A549 (cell line): ENCODE data around the gene ZNF20. TPM values are rescaled to one million over a fixed set of nuclear protein-coding genes. Genes with fewer than 3 reads are reported as not detected.

Experiments used
- ATAC-seq, 2 experiments: fragments of 200-7000 bp in 1 of 2; fragments of >200 bp in 1 of 2; cut with Nextera tagmentation in 1 of 2; cut with Tn5 transposase in 1 of 2; 3 replicates each; pipeline versions ENCODE4 v1.8.0 to v1.9.1; 2018 to 2020; ENCODE audit warnings: mild to moderate bottlenecking in 1 of 2, moderate library complexity in 1 of 2
- CTCF ChIA-PET: fragments of 300-600 bp; sonication (Branson Sonifier 250); formaldehyde crosslinking; extraction: SDS; loops from one replicate; lab custom pipeline; 2021; ENCODE audit warnings: antibody characterized with exemption, inconsistent platforms; lab: Yijun Ruan, JAX
- POLR2A ChIA-PET: fragments of 350-600 bp; formaldehyde crosslinking; extraction: SDS; loops from one replicate; lab custom pipeline; 2021; ENCODE audit warnings: antibody characterized with exemption, inconsistent platforms; lab: Yijun Ruan, JAX
- DNase-seq, 2 experiments: peaks; one replicate each; pipeline versions ENCODE4 v3.0.0 to v3.0.0-alpha.2; 2011 to 2016; ENCODE audit warnings: low read depth in 1 of 2, low spot score in 1 of 2
- FAIRE-seq: peaks from 2 replicates; lab custom pipeline; 2011; peaks lifted over from hg19 to GRCh38; lab: Jason Lieb, UNC
- H3K27ac ChIP-seq, 2 experiments: fragments of >200 bp; sonication (Bioruptor Twin); formaldehyde crosslinking; 3 replicates each; pipeline ENCODE4 v1.5.1; 2016 to 2017
- H3K4me1 ChIP-seq: fragments of >200 bp; sonication (Bioruptor Twin); formaldehyde crosslinking; 3 replicates; pipeline ENCODE4 v1.6.1; 2016
- H3K4me2 ChIP-seq: fragments of >200 bp; sonication (Bioruptor Twin); formaldehyde crosslinking; 3 replicates; pipeline ENCODE4 v1.6.1; 2016
- H3K4me3 ChIP-seq: fragments of >200 bp; sonication (Bioruptor Twin); formaldehyde crosslinking; 3 replicates; pipeline ENCODE4 v1.5.1; 2016
- H3K9me3 ChIP-seq: fragments of >200 bp; sonication (Bioruptor Twin); formaldehyde crosslinking; 3 replicates; pipeline ENCODE4 v1.6.1; 2016
- ATOH8 ChIP-seq: fragments of 250-450 bp; sonication (Bioruptor Pico); IDR thresholded peaks from 2 replicates; pipeline ENCODE4 v1.5.0; 2020; ENCODE audit warnings: low read depth, mild to moderate bottlenecking, moderate library complexity
- CBX2 ChIP-seq: fragments of 200-600 bp; sonication (generic); IDR thresholded peaks from 2 replicates; pipeline ENCODE4 v1.6.1; 2016; ENCODE audit warnings: low read depth, mild to moderate bottlenecking, borderline replicate concordance
- CEBPB ChIP-seq, 2 experiments: fragments of >200 bp in 1 of 2; sonication (Bioruptor Twin) in 1 of 2; formaldehyde crosslinking in 1 of 2; IDR thresholded peaks; 2 replicates each; pipeline ENCODE4 v1.6.1; 2012 to 2016
- E2F6 ChIP-seq: IDR thresholded peaks from 2 replicates; pipeline ENCODE4 v1.6.1; 2012; ENCODE audit warnings: low read depth, borderline replicate concordance
- GATA3 ChIP-seq: IDR thresholded peaks from 2 replicates; pipeline ENCODE4 v1.6.1; 2012; ENCODE audit warnings: borderline replicate concordance
- HEYL ChIP-seq: fragments of 250-450 bp; sonication (Bioruptor Pico); IDR thresholded peaks from 2 replicates; pipeline ENCODE4 v1.8.0; 2021; ENCODE audit warnings: mild to moderate bottlenecking, moderate library complexity
- HMGXB4 ChIP-seq: fragments of 250-450 bp; sonication (Bioruptor Pico); IDR thresholded peaks from 2 replicates; pipeline ENCODE4 v1.5.0; 2021; ENCODE audit warnings: mild to moderate bottlenecking, moderate library complexity, borderline replicate concordance
- JUN ChIP-seq, 2 experiments: fragments of >200 bp; sonication (Bioruptor Twin); formaldehyde crosslinking; IDR thresholded peaks; 2 replicates in 1 of 2; 3 replicates in 1 of 2; pipeline ENCODE4 v1.6.1; 2016 to 2017
- JUNB ChIP-seq: fragments of >200 bp; sonication (Bioruptor Twin); formaldehyde crosslinking; IDR thresholded peaks from 2 replicates; pipeline ENCODE4 v1.6.1; 2016
- MYC ChIP-seq: IDR thresholded peaks from 2 replicates; pipeline ENCODE4 v1.6.1; 2012; ENCODE audit warnings: mild to moderate bottlenecking, inconsistent platforms, low read length, improper control_type of control experiment, borderline replicate concordance
- NFE2L2 ChIP-seq: fragments of 150-350 bp; conservative IDR thresholded peaks from 2 replicates; pipeline ENCODE4 v1.6.1; 2014; ENCODE audit warnings: low read length
- PBX3 ChIP-seq: IDR thresholded peaks from 2 replicates; pipeline ENCODE4 v1.6.1; 2012
- PHF8 ChIP-seq: fragments of 200-600 bp; sonication (generic); IDR thresholded peaks from 2 replicates; pipeline ENCODE4 v1.6.1; 2016; ENCODE audit warnings: low read depth, mild to moderate bottlenecking, antibody characterized with exemption, moderate library complexity, borderline replicate concordance
- POLR2AphosphoS2 ChIP-seq: conservative IDR thresholded peaks from 2 replicates; pipeline ENCODE4 v1.6.1; 2012; ENCODE audit warnings: low read length, improper control_type of control experiment, inconsistent platforms
- RAD21 ChIP-seq, 2 experiments: fragments of >200 bp in 1 of 2; sonication (Bioruptor Twin) in 1 of 2; formaldehyde crosslinking in 1 of 2; IDR thresholded peaks in 1 of 2; conservative IDR thresholded peaks in 1 of 2; 2 replicates in 1 of 2; 3 replicates in 1 of 2; pipeline ENCODE4 v1.6.1; 2012 to 2018; ENCODE audit warnings: inconsistent platforms in 1 of 2
- RARB ChIP-seq: fragments of 250-450 bp; sonication (Bioruptor Pico); IDR thresholded peaks from 2 replicates; pipeline ENCODE4 v1.8.0; 2021; ENCODE audit warnings: mild to moderate bottlenecking, moderate library complexity
- RCOR1 ChIP-seq: fragments of 150-350 bp; IDR thresholded peaks from 2 replicates; pipeline ENCODE4 v1.6.1; 2014; ENCODE audit warnings: antibody characterized with exemption, low read length, low read depth
- SREBF2 ChIP-seq: fragments of 450-650 bp; IDR thresholded peaks from 2 replicates; pipeline ENCODE4 v1.6.1; 2014; ENCODE audit warnings: mild to moderate bottlenecking, moderate library complexity
- TP53 ChIP-seq: fragments of 250-450 bp; sonication (Bioruptor Pico); IDR thresholded peaks from 2 replicates; pipeline ENCODE4 v1.5.0; 2021; ENCODE audit warnings: mild to moderate bottlenecking, moderate library complexity
- ZFP36 ChIP-seq: fragments of 450-650 bp; IDR thresholded peaks from 2 replicates; pipeline ENCODE4 v1.6.1; 2014; ENCODE audit warnings: borderline replicate concordance; ENCODE audit not compliant: partially characterized antibody
- WGBS: methylation state at CpG from one replicate; pipeline ENCODE4 v1.1.6; 2017; ENCODE audit errors: missing lambda C conversion rate; 5-methylcytosine and 5-hydroxymethylcytosine counted together
- polyA plus RNA-seq, 4 experiments: library from polyadenylated mRNA; depleted of rRNA in 3 of 4; stranded (reverse); fragments of >200 nt; fragmentation: RNase III in 1 of 4; extraction: RNeasy Plus Mini Kit Qiagen cat#74134 plus additional on column Dnase treatment in 1 of 4; gene quantifications; 2 replicates in 3 of 4; 3 replicates in 1 of 4; pipeline ENCODE4 v1.2.3, GENCODE V29; 2011 to 2017

The ZNF20 gene
- polyA plus RNA-seq, 2 of the 4 experiments (the other 2 are of a cell fraction) = 0.34 to 0.37 TPM

GRCh38 chr19:12145348-12145747 is 5.2 kb upstream of the ZNF20 start:
- DNase-seq = no peak
- TF ChIP-seq RARB (CRISPR knock-in tag) (no peak), TP53 (CRISPR knock-in tag) (no peak), NFE2L2 (no peak), PBX3 (no peak), ATOH8 (no peak), JUN (IDR thresholded peaks at IDR 0.05) (no peak), ZFP36 (no peak), CBX2 (no peak), SREBF2 (no peak), PHF8 (no peak)
- TF ChIP-seq, all 56 proteins: peak for 0
- Histone ChIP-seq H3K4me2 (no peak overlapping the region), H3K4me3 (no peak overlapping the region), H3K4me1 (no peaks in the 10 kb centered on the region), H3K9me3 (peaks cover 18% of the 10 kb centered on the region; the same call in 1 of the 3 replicates), H3K27ac (no peak overlapping the region)
- ChIA-PET POLR2A (no interaction called here), CTCF (no interaction called here)
- ATAC-seq (no peak), FAIRE-seq (no peak)
- 10% methylated on average over 8 of the region's 8 CpGs for WGBS

GRCh38 chr19:12141405-12141736 is 1.2 kb upstream of the ZNF20 start:
- FAIRE-seq (no peak), DNase-seq (no peak), ATAC-seq (no peak)
- no peak overlapping the region for H3K4me3 ChIP-seq
- CTCF ChIA-PET = no interaction called here
- no peak overlapping the region for H3K27ac ChIP-seq
- TF ChIP-seq GATA3 = no peak
- TF ChIP-seq CEBPB (IDR thresholded peaks at IDR 0.05) = no peak
- no peak for TF ChIP-seq E2F6
- TF ChIP-seq MYC = no peak
- TF ChIP-seq HMGXB4 = no peak
- TF ChIP-seq RCOR1 = no peak
- no peak for TF ChIP-seq HEYL
- TF ChIP-seq RARB (CRISPR knock-in tag) = no peak
- TF ChIP-seq POLR2AphosphoS2 = no peak
- TF ChIP-seq RAD21 (conservative IDR thresholded peaks at IDR 0.05 in 1 of 2, IDR thresholded peaks at IDR 0.05 in 1 of 2) = no peak
- no peak for TF ChIP-seq JUNB
- POLR2A ChIA-PET = no interaction called here
- H3K9me3 ChIP-seq = peaks cover 18% of the 10 kb centered on the region; the same call in 1 of the 3 replicates
- H3K4me2 ChIP-seq = no peak overlapping the region
- WGBS = 6% methylated on average over 10 of the region's 10 CpGs
- no peaks in the 10 kb centered on the region for H3K4me1 ChIP-seq
